HG03558 (cell line): Measurements from ENCODE around the gene MTHFS.
"Not testable (repeated sequence)": the region's sequence is repeated elsewhere in the genome, so short reads cannot be mapped to it uniquely, and the experiment has no call there.

Experiments
- ATAC-seq: cut with Tn5 transposase; IDR thresholded peaks from one replicate; pipeline ENCODE4 v1.9.1; 2021; ENCODE audit warnings: moderate number of reproducible peaks; ENCODE audit not compliant: unreplicated experiment; ENCODE audit errors: extremely low read depth

The MTHFS gene

GRCh38 chr15:79916502-79917132 is 19.8 kb upstream of the MTHFS start:
- ATAC-seq: no peak

- ATAC-seq: not testable (repeated sequence)
These were observed 19.1 kb upstream of the MTHFS start for GRCh38 chr15:79915776-79916501.

GRCh38 chr15:79914728-79915127 is 17.9 kb upstream of the MTHFS start:
- ATAC-seq: no peak

GRCh38 chr15:79909556-79910335 is 12.9 kb upstream of the MTHFS start:
- ATAC-seq: not testable (repeated sequence)

GRCh38 chr15:79904271-79904670 is 7.5 kb upstream of the MTHFS start:
- ATAC-seq: no peak

GRCh38 chr15:79903626-79904025 is 6.8 kb upstream of the MTHFS start:
- ATAC-seq: no peak

GRCh38 chr15:79903144-79903543 is 6.3 kb upstream of the MTHFS start:
- no peak for ATAC-seq

GRCh38 chr15:79901958-79902357 is 5.1 kb upstream of the MTHFS start:
- ATAC-seq: no peak

GRCh38 chr15:79900818-79901378 is 4.1 kb upstream of the MTHFS start:
- not testable (repeated sequence) for ATAC-seq

- no peak for ATAC-seq
These were observed 3.3 kb upstream of the MTHFS start for GRCh38 chr15:79900087-79900486.

GRCh38 chr15:79898786-79899185 is 2.0 kb upstream of the MTHFS start:
- not testable (repeated sequence) for ATAC-seq

GRCh38 chr15:79898369-79898768 is 1.6 kb upstream of the MTHFS start:
- no peak for ATAC-seq

GRCh38 chr15:79897701-79898113 is 893 bp upstream of the MTHFS start:
- no peak for ATAC-seq

- no peak for ATAC-seq
These were observed 515 bp upstream of the MTHFS start for GRCh38 chr15:79897380-79897678.

- ATAC-seq: peak; percentile 12
These were observed 632 bp downstream of the MTHFS start for GRCh38 chr15:79896131-79896633.

GRCh38 chr15:79887054-79887930 is 9.5 kb downstream of the MTHFS start:
- no peak for ATAC-seq

- no peak for ATAC-seq
These were observed 10.7 kb downstream of the MTHFS start for GRCh38 chr15:79886124-79886523.

GRCh38 chr15:79884204-79884596 is 12.6 kb downstream of the MTHFS start:
- ATAC-seq: no peak

GRCh38 chr15:79883579-79884203 is 13.1 kb downstream of the MTHFS start:
- ATAC-seq: no peak
